CD4-positive, alpha-beta memory T cell (primary cell): Measurements from ENCODE around the gene CPSF7. TPM values are rescaled to one million over a fixed set of nuclear protein-coding genes. Genes with fewer than 3 reads are reported as not detected.
"Not testable (repeated sequence)": the region's sequence is repeated elsewhere in the genome, so short reads cannot be mapped to it uniquely, and the experiment has no call there.

ENCODE experiments used
- CTCF ChIA-PET: fragments of 350-600 bp; sonication (Branson Sonifier 250); formaldehyde crosslinking; loops from one replicate; lab custom pipeline; 2021; ENCODE audit warnings: inconsistent platforms; ENCODE audit not compliant: partially characterized antibody; lab: Charles Lee
- POLR2A ChIA-PET: fragments of 350-600 bp; sonication (Branson Sonifier 250); formaldehyde crosslinking; loops from one replicate; lab custom pipeline; 2021; ENCODE audit not compliant: partially characterized antibody; lab: Charles Lee
- DNase-seq, 5 donors: peaks; one replicate each; pipeline versions ENCODE4 v3.0.0 to v3.0.0-alpha.2; 2020 to 2022; ENCODE audit warnings: mixed read lengths in 1 of 5
- H3K27ac ChIP-seq: one replicate; pipeline ENCODE4 v1.7.0; 2013; ENCODE audit warnings: low read depth, low read length
- H3K27me3 ChIP-seq: 2 replicates; pipeline ENCODE4 v1.7.0; 2013; ENCODE audit warnings: mild to moderate bottlenecking, low read length, moderate library complexity; ENCODE audit not compliant: insufficient read depth
- H3K36me3 ChIP-seq: 2 replicates; pipeline ENCODE4 v1.7.0; 2013; ENCODE audit warnings: mild to moderate bottlenecking, low read length, moderate library complexity; ENCODE audit not compliant: insufficient read depth
- H3K4me1 ChIP-seq: 2 replicates; pipeline ENCODE4 v1.7.0; 2013; ENCODE audit warnings: mild to moderate bottlenecking, low read length, moderate library complexity; ENCODE audit not compliant: insufficient read depth
- H3K4me3 ChIP-seq, 2 donors: one replicate each; pipeline ENCODE4 v1.7.0; 2013; ENCODE audit warnings: low read length in 2 of 2, mild to moderate bottlenecking in 1 of 2
- H3K9me3 ChIP-seq, 2 donors: one replicate each; pipeline ENCODE4 v1.7.0; 2013; ENCODE audit warnings: low read length in 2 of 2, control low read depth in 1 of 2; ENCODE audit not compliant: control insufficient read depth in 1 of 2
- H3K27ac Mint-ChIP-seq, 7 donors: one replicate each; pipeline ENCODE4 v1.8.0; 2020 to 2021; ENCODE audit warnings: mixed read lengths in 7 of 7, mild to moderate bottlenecking in 6 of 7, inconsistent platforms in 3 of 7, moderate library complexity in 3 of 7
- H3K27me3 Mint-ChIP-seq, 2 donors: one replicate each; pipeline ENCODE4 v1.8.0; 2020 to 2021; ENCODE audit warnings: mixed read lengths in 2 of 2
- H3K36me3 Mint-ChIP-seq, 2 donors: one replicate each; pipeline ENCODE4 v1.8.0; 2020 to 2021; ENCODE audit warnings: mixed read lengths in 2 of 2, inconsistent platforms in 1 of 2, mild to moderate bottlenecking in 1 of 2
- H3K4me1 Mint-ChIP-seq, 4 donors: one replicate each; pipeline ENCODE4 v1.8.0; 2020 to 2021; ENCODE audit warnings: mixed read lengths in 4 of 4, mild to moderate bottlenecking in 1 of 4
- H3K4me3 Mint-ChIP-seq, 8 donors: one replicate each; pipeline ENCODE4 v1.8.0; 2020 to 2021; ENCODE audit warnings: mixed read lengths in 8 of 8, mild to moderate bottlenecking in 7 of 8, moderate library complexity in 6 of 8, inconsistent platforms in 3 of 8
- H3K9me3 Mint-ChIP-seq, 8 donors: one replicate each; pipeline ENCODE4 v1.8.0; 2020 to 2021; ENCODE audit warnings: mixed read lengths in 8 of 8, mild to moderate bottlenecking in 5 of 8, inconsistent platforms in 3 of 8, moderate library complexity in 1 of 8
- intact Hi-C: fragments of 100-400 bp; cut with micrococcal nuclease; formaldehyde crosslinking; loops from one replicate; pipeline ENCODE4 v1.15.1; 2023
- polyA plus RNA-seq, 2 donors: library from polyadenylated mRNA; unstranded; fragments of 300-500 nt; fragmentation: Illumina TruSeq; gene quantifications; one replicate each; pipeline ENCODE4 v1.2.3, GENCODE V29; 2021
- total RNA-seq, 2 experiments: library from RNA; stranded (reverse); gene quantifications; one replicate each; pipeline ENCODE4 v1.2.3, GENCODE V29; 2021

The CPSF7 gene
- total and polyA plus RNA-seq, 4 experiments from 2014 or later = 19.9 to 149 (median 89.4) TPM

- Histone ChIP-seq H3K4me3 (no peak overlapping the region), H3K27ac (no peak overlapping the region), H3K4me1 (peaks cover 8% of the 10 kb centered on the region), H3K27me3 (no peaks in the 10 kb centered on the region), H3K36me3 (no peaks in the 10 kb centered on the region), H3K9me3 (no peaks in the 10 kb centered on the region)
- POLR2A ChIA-PET = no interaction called here
- peaks cover 29 to 31% of the 10 kb centered on the region in 2 donors for H3K36me3 Mint-ChIP-seq
- H3K4me1 Mint-ChIP-seq = peaks cover 0 to 5% (median 2%) of the 10 kb centered on the region in 4 donors
- H3K27ac Mint-ChIP-seq = peak overlapping the region in 2 of 7 donors; percentile 2 to 20
- no peaks in the 10 kb centered on the region for H3K27me3 Mint-ChIP-seq
- H3K9me3 Mint-ChIP-seq = peaks cover 0 to 2% (median 0%) of the 10 kb centered on the region in 8 donors
- CTCF ChIA-PET = interaction anchor here (1.7 kb wide), 1 partner anchor 9 kb away, joined by 6 read pairs; no protein-coding TSS in a partner anchor
- intact Hi-C loops = no loop called here
- DNase-seq = no peak
- H3K4me3 Mint-ChIP-seq = no peak overlapping the region
Observed at GRCh38 chr11:61473370-61474012, 43.7 kb upstream of the CPSF7 start.

- peaks cover 0 to 2% (median 0%) of the 10 kb centered on the region in 4 donors for H3K4me1 Mint-ChIP-seq
- no peaks in the 10 kb centered on the region for H3K27me3 ChIP-seq
- no peak overlapping the region for H3K27ac ChIP-seq
- H3K4me3 Mint-ChIP-seq = no peak overlapping the region
- no peak for DNase-seq
- CTCF ChIA-PET = interaction anchor here (1.1 to 1.7 kb wide), 2 partner anchors 10 to 44 kb away, joined by 3 to 6 read pairs; no protein-coding TSS in a partner anchor
- intact Hi-C loops = no loop called here
- H3K9me3 Mint-ChIP-seq = peaks cover 0 to 4% (median 0%) of the 10 kb centered on the region in 8 donors
- POLR2A ChIA-PET = no interaction called here
- peak overlapping the region in 2 of 7 donors; percentile 41 to 57 for H3K27ac Mint-ChIP-seq
- H3K27me3 Mint-ChIP-seq = no peaks in the 10 kb centered on the region
- H3K36me3 Mint-ChIP-seq = peaks cover 35 to 37% of the 10 kb centered on the region in 2 donors
- H3K4me1 ChIP-seq = peaks cover 5% of the 10 kb centered on the region
- no peaks in the 10 kb centered on the region for H3K36me3 ChIP-seq
- no peaks in the 10 kb centered on the region for H3K9me3 ChIP-seq
- H3K4me3 ChIP-seq = no peak overlapping the region
Observed at GRCh38 chr11:61472868-61473267, 43.1 kb upstream of the CPSF7 start.

GRCh38 chr11:61472282-61472681 lies 42.5 kb upstream of the CPSF7 start:
- peaks cover 41 to 42% of the 10 kb centered on the region in 2 donors for H3K36me3 Mint-ChIP-seq
- Histone ChIP-seq H3K27me3 (no peaks in the 10 kb centered on the region), H3K9me3 (no peaks in the 10 kb centered on the region), H3K4me1 (no peaks in the 10 kb centered on the region), H3K27ac (no peak overlapping the region), H3K4me3 (no peak overlapping the region), H3K36me3 (no peaks in the 10 kb centered on the region)
- peaks cover 0 to 7% (median 0%) of the 10 kb centered on the region in 8 donors for H3K9me3 Mint-ChIP-seq
- no peaks in the 10 kb centered on the region for H3K4me1 Mint-ChIP-seq
- intact Hi-C loops = no loop called here
- ChIA-PET POLR2A (no interaction called here), CTCF (interaction anchor here (1.1 to 1.7 kb wide), 2 partner anchors 10 to 44 kb away, joined by 3 to 6 read pairs; no protein-coding TSS in a partner anchor)
- H3K27ac Mint-ChIP-seq = no peak overlapping the region
- no peak overlapping the region for H3K4me3 Mint-ChIP-seq
- H3K27me3 Mint-ChIP-seq = no peaks in the 10 kb centered on the region
- DNase-seq = no peak

- Histone ChIP-seq H3K9me3 (no peaks in the 10 kb centered on the region), H3K27me3 (no peaks in the 10 kb centered on the region), H3K27ac (no peak overlapping the region), H3K4me3 (no peak overlapping the region), H3K36me3 (no peaks in the 10 kb centered on the region), H3K4me1 (no peaks in the 10 kb centered on the region)
- POLR2A ChIA-PET = no interaction called here
- DNase-seq = no peak
- Mint-ChIP-seq H3K4me1 (no peaks in the 10 kb centered on the region), H3K4me3 (no peak overlapping the region), H3K27me3 (no peaks in the 10 kb centered on the region), H3K27ac (peak overlapping the region in 1 of 7 donors; percentile 53), H3K9me3 (peaks cover 0 to 6% (median 0%) of the 10 kb centered on the region in 8 donors), H3K36me3 (peaks cover 36 to 39% of the 10 kb centered on the region in 2 donors)
- CTCF ChIA-PET = no interaction called here
- intact Hi-C loops = no loop called here
Observed at GRCh38 chr11:61468002-61468401, 38.2 kb upstream of the CPSF7 start.

GRCh38 chr11:61467602-61468001 lies 37.8 kb upstream of the CPSF7 start:
- POLR2A ChIA-PET, H3K27me3 Mint-ChIP-seq: not testable (repeated sequence)

GRCh38 chr11:61460986-61461385 lies 31.2 kb upstream of the CPSF7 start:
- Histone ChIP-seq H3K36me3 (no peaks in the 10 kb centered on the region), H3K9me3 (no peaks in the 10 kb centered on the region), H3K27ac (no peak overlapping the region), H3K4me1 (no peaks in the 10 kb centered on the region), H3K4me3 (no peak overlapping the region), H3K27me3 (no peaks in the 10 kb centered on the region)
- no peak for DNase-seq
- Mint-ChIP-seq H3K4me3 (no peak overlapping the region), H3K27ac (peak overlapping the region in 1 of 7 donors; percentile 46), H3K4me1 (peaks cover 0 to 8% (median 6%) of the 10 kb centered on the region in 4 donors), H3K36me3 (peaks cover 9 to 15% of the 10 kb centered on the region in 2 donors), H3K27me3 (no peaks in the 10 kb centered on the region), H3K9me3 (no peaks in the 10 kb centered on the region)
- POLR2A ChIA-PET = no interaction called here
- CTCF ChIA-PET = interaction anchor here (0.9 to 1.5 kb wide), 2 partner anchors 26 to 621 kb away, joined by 3 to 4 read pairs; no protein-coding TSS in a partner anchor
- intact Hi-C loops = no loop called here

More at GRCh38 chr11:61467602-61468001, 37.8 kb upstream of the CPSF7 start:
- peaks cover 33 to 35% of the 10 kb centered on the region in 2 donors for H3K36me3 Mint-ChIP-seq
- CTCF ChIA-PET, H3K27ac ChIP-seq, H3K4me3 ChIP-seq, H3K4me1 Mint-ChIP-seq, H3K9me3 ChIP-seq, intact Hi-C loops, H3K4me1 ChIP-seq, H3K4me3 Mint-ChIP-seq, H3K9me3 Mint-ChIP-seq, DNase-seq, H3K36me3 ChIP-seq, H3K27me3 ChIP-seq: not testable (repeated sequence)
- H3K27ac Mint-ChIP-seq = peak overlapping the region in 2 of 7 donors; percentile 12 to 53

- no peaks in the 10 kb centered on the region for H3K4me1 ChIP-seq
- no peaks in the 10 kb centered on the region for H3K27me3 ChIP-seq
- no peak overlapping the region for H3K4me3 ChIP-seq
- Mint-ChIP-seq H3K27ac (no peak overlapping the region), H3K4me1 (peaks cover 0 to 10% (median 8%) of the 10 kb centered on the region in 4 donors), H3K27me3 (no peaks in the 10 kb centered on the region), H3K4me3 (no peak overlapping the region), H3K9me3 (no peaks in the 10 kb centered on the region), H3K36me3 (peaks cover 13 to 18% of the 10 kb centered on the region in 2 donors)
- intact Hi-C loops = no loop called here
- H3K9me3 ChIP-seq = no peaks in the 10 kb centered on the region
- ChIA-PET CTCF (interaction anchor here (0.7 to 1.4 kb wide), 2 partner anchors 14 to 178 kb away, joined by 3 to 4 read pairs; no protein-coding TSS in a partner anchor), POLR2A (no interaction called here)
- no peak overlapping the region for H3K27ac ChIP-seq
- peaks cover 4% of the 10 kb centered on the region for H3K36me3 ChIP-seq
- no peak for DNase-seq
Observed at GRCh38 chr11:61460474-61460881, 30.7 kb upstream of the CPSF7 start.
